H54 (cell line): ENCODE data around the gene ZCCHC24.

Experiments used
- DNase-seq: peaks from one replicate; pipeline ENCODE4 v3.0.0; 2011; ENCODE audit warnings: low spot score, mixed read lengths; ENCODE audit not compliant: insufficient read length
- FAIRE-seq: peaks from 3 replicates; lab custom pipeline; 2011; peaks lifted over from hg19 to GRCh38; lab: Jason Lieb, UNC
- POLR2A ChIP-seq: IDR thresholded peaks from 2 replicates; pipeline ENCODE4 v1.6.1; 2011; ENCODE audit warnings: low read depth, mild to moderate bottlenecking, low read length

ZCCHC24 gene

GRCh38 chr10:79410315-79411094 lies 34.9 kb downstream of the ZCCHC24 start:
- no peak for TF ChIP-seq POLR2A
- DNase-seq (no peak), FAIRE-seq (no peak)

GRCh38 chr10:79409726-79410085 lies 35.7 kb downstream of the ZCCHC24 start:
- TF ChIP-seq POLR2A = no peak
- DNase-seq (no peak), FAIRE-seq (no peak)

- DNase-seq = no peak
- TF ChIP-seq POLR2A = no peak
- no peak for FAIRE-seq
These were observed 36.2 kb downstream of the ZCCHC24 start for GRCh38 chr10:79409038-79409725.

- FAIRE-seq (no peak), DNase-seq (no peak)
- TF ChIP-seq POLR2A = no peak
These were observed 37.3 kb downstream of the ZCCHC24 start for GRCh38 chr10:79407811-79408795.

- DNase-seq (no peak), FAIRE-seq (no peak)
- TF ChIP-seq POLR2A = no peak
These were observed 38.0 kb downstream of the ZCCHC24 start for GRCh38 chr10:79407423-79407796.

GRCh38 chr10:79406683-79407422 lies 38.6 kb downstream of the ZCCHC24 start:
- no peak for DNase-seq
- FAIRE-seq = no peak
- no peak for TF ChIP-seq POLR2A

GRCh38 chr10:79405995-79406515 lies 39.4 kb downstream of the ZCCHC24 start:
- DNase-seq (no peak), FAIRE-seq (no peak)
- TF ChIP-seq POLR2A = no peak

GRCh38 chr10:79405221-79405994 lies 40.0 kb downstream of the ZCCHC24 start:
- TF ChIP-seq POLR2A = no peak
- FAIRE-seq = no peak
- DNase-seq = no peak

- TF ChIP-seq POLR2A = no peak
- FAIRE-seq = no peak
- no peak for DNase-seq
These were observed 40.7 kb downstream of the ZCCHC24 start for GRCh38 chr10:79404690-79405131.

GRCh38 chr10:79404231-79404609 lies 41.2 kb downstream of the ZCCHC24 start:
- FAIRE-seq (no peak), DNase-seq (peak; percentile 66)
- TF ChIP-seq POLR2A = no peak

GRCh38 chr10:79403441-79404230 lies 41.8 kb downstream of the ZCCHC24 start:
- FAIRE-seq (no peak), DNase-seq (no peak)
- TF ChIP-seq POLR2A = no peak
